Measurements from ENCODE around the gene ABHD8. TPM values are rescaled to one million over a fixed set of nuclear protein-coding genes. Genes with fewer than 3 reads are reported as not detected.

Gene ABHD8
- total and polyA plus RNA-seq, 2 of the 13 experiments (the other 11 are each of a cell fraction or from before 2014, with no cell fraction given) = 6.3 to 7.2 TPM

- TF ChIP-seq GLMP (CRISPR knock-in tag; IDR thresholded peaks at IDR 0.05; ENCODE audit: borderline replicate concordance) (no peak), ERF (CRISPR knock-in tag; IDR thresholded peaks at IDR 0.05) (no peak), DRAP1 (CRISPR knock-in tag; IDR thresholded peaks at IDR 0.05) (no peak), ZNF572 (CRISPR knock-in tag; IDR thresholded peaks at IDR 0.05) (0 out of 2 replicates have a peak, but pooled peaks have one; percentile 35), ELK4 (CRISPR knock-in tag; IDR thresholded peaks at IDR 0.05; ENCODE audit: borderline replicate concordance) (peak; percentile 71; the same call in 1 of the 2 replicates), TARDBP (CRISPR knock-in tag; IDR thresholded peaks at IDR 0.05) (no peak), RFXAP (CRISPR knock-in tag; IDR thresholded peaks at IDR 0.05; ENCODE audit: borderline replicate concordance) (no peak), POLR2A (IDR thresholded peaks at IDR 0.05; ENCODE audit: insufficient read depth in 1 of 2, low read depth in 2 of 2, low read length in 2 of 2) (no peak; a peak in 1 of 4 replicates), ZNF547 (CRISPR knock-in tag; IDR thresholded peaks at IDR 0.05) (no peak), ARID5B (CRISPR knock-in tag; IDR thresholded peaks at IDR 0.05) (0 out of 2 replicates have a peak, but pooled peaks have one; percentile 4), RCOR2 (CRISPR knock-in tag; IDR thresholded peaks at IDR 0.05) (no peak), RAD21 (CRISPR knock-in tag; IDR thresholded peaks at IDR 0.05) (no peak), ZGPAT (CRISPR knock-in tag; IDR thresholded peaks at IDR 0.05) (peak; percentile 43; the same call in 1 of the 2 replicates), NFIB (CRISPR knock-in tag; IDR thresholded peaks at IDR 0.05; ENCODE audit: borderline replicate concordance) (peak; percentile 51; the same call in 1 of the 2 replicates), FOXO4 (CRISPR knock-in tag; conservative IDR thresholded peaks at IDR 0.05) (no peak), KDM1A (CRISPR knock-in tag; IDR thresholded peaks at IDR 0.05) (no peak), U2AF1 (optimal IDR thresholded peaks at IDR 0.05; ENCODE audit: low read depth, low read length) (no peak), TBP (CRISPR knock-in tag; IDR thresholded peaks at IDR 0.05) (no peak)
Observed at GRCh38 chr19:17337675-17338432, 34.6 kb upstream of the ABHD8 start (continued).
